HCT116 (cell line): ENCODE measurements around the gene DCP1A. TPM values are rescaled to one million over a fixed set of nuclear protein-coding genes. Genes with fewer than 3 reads are reported as not detected.

Experiments used
- ATAC-seq: fragments of 200-7000 bp; cut with Tn5 transposase; 2 replicates; pipeline ENCODE4 v1.9.1; 2020; ENCODE audit warnings: mild to moderate bottlenecking, moderate library complexity
- BruUV-seq: library from RNA; stranded (reverse); fragments of 400-500 nt; replicated peaks from 2 replicates; lab custom pipeline; 2021; lab: Mats Ljungman, UMichigan
- CTCF ChIA-PET: fragments of 300-600 bp; sonication (Branson Sonifier 250); formaldehyde crosslinking; loops from one replicate; lab custom pipeline; 2021; ENCODE audit warnings: antibody characterized with exemption; lab: Charles Lee
- POLR2A ChIA-PET: fragments of 300-600, 350-600 bp; sonication (Branson Sonifier 250); formaldehyde crosslinking; loops from one replicate; lab custom pipeline; 2021; ENCODE audit warnings: antibody characterized with exemption; lab: Charles Lee
- RAD21 ChIA-PET, 2 experiments: fragments of 300-600 bp; sonication (Branson Sonifier 250); formaldehyde crosslinking; loops; one replicate each; lab custom pipeline; 2023; ENCODE audit warnings: low total read pairs in 2 of 2; ENCODE audit not compliant: uncharacterized antibody in 2 of 2, unreplicated experiment in 2 of 2, low non-redundant PET in 1 of 2; lab: Charles Lee
- DNase-seq: peaks from one replicate; pipeline ENCODE4 v3.0.0-alpha.2; 2010; ENCODE audit warnings: low read depth, low spot score
- H2AFZ ChIP-seq: fragments of 200-600 bp; shearing (Covaris generic), sonication (generic); 2 replicates; pipeline ENCODE4 v1.6.1; 2017; ENCODE audit warnings: low read depth, mixed run types, mixed read lengths, antibody characterized with exemption, low read length; ENCODE audit not compliant: poor library complexity, severe bottlenecking
- H3K27ac ChIP-seq: 2 replicates; pipeline ENCODE4 v1.5.1; 2012; ENCODE audit warnings: low read depth, low read length
- H3K27me3 ChIP-seq: fragments of 200-600 bp; sonication (generic); 2 replicates; pipeline ENCODE4 v1.6.1; 2016; ENCODE audit warnings: mixed run types, low read length, mixed read lengths; ENCODE audit not compliant: insufficient read depth
- H3K36me3 ChIP-seq, 2 experiments: fragments of 200-500 bp in 1 of 2; fragments of 200-600 bp in 1 of 2; sonication (Bioruptor generic) in 1 of 2; sonication (generic) in 1 of 2; 2 replicates each; pipeline versions ENCODE4 v1.5.1 to v1.6.1; 2014 to 2016; ENCODE audit warnings: low read length in 2 of 2, inconsistent platforms in 1 of 2, mixed read lengths in 1 of 2, mixed run types in 1 of 2; ENCODE audit not compliant: insufficient read depth in 2 of 2, control insufficient read depth in 1 of 2
- H3K4me1 ChIP-seq, 2 experiments: fragments of 200-600 bp in 1 of 2; sonication (generic) in 1 of 2; 2 replicates each; pipeline versions ENCODE4 v1.5.1 to v1.6.1; 2012 to 2017; ENCODE audit warnings: low read length in 2 of 2, inconsistent platforms in 1 of 2, mild to moderate bottlenecking in 1 of 2, mixed read lengths in 1 of 2, mixed run types in 1 of 2, moderate library complexity in 1 of 2; ENCODE audit not compliant: insufficient read depth in 2 of 2, control insufficient read depth in 1 of 2
- H3K4me2 ChIP-seq: fragments of 200-600 bp; sonication (generic); 2 replicates; pipeline ENCODE4 v1.6.1; 2017; ENCODE audit warnings: mixed run types, low read length, mixed read lengths
- H3K4me3 ChIP-seq, 2 experiments: fragments of 200-600 bp in 1 of 2; sonication (generic) in 1 of 2; replicated peaks in 1 of 2; 2 replicates each; pipeline ENCODE4 v1.5.1; 2011 to 2016; ENCODE audit warnings: low read length in 2 of 2, control low read depth in 1 of 2, low read depth in 1 of 2, mild to moderate bottlenecking in 1 of 2, mixed read lengths in 1 of 2, mixed run types in 1 of 2
- H3K79me2 ChIP-seq: fragments of 200-600 bp; sonication (generic); 2 replicates; pipeline ENCODE4 v1.6.1; 2017; ENCODE audit warnings: mild to moderate bottlenecking, mixed run types, low read length, moderate library complexity, mixed read lengths; ENCODE audit not compliant: insufficient read depth
- H3K9ac ChIP-seq: fragments of 200-600 bp; sonication (generic); 2 replicates; pipeline ENCODE4 v1.6.1; 2016; ENCODE audit warnings: low read length, mixed read lengths
- H3K9me2 ChIP-seq: fragments of 200-600 bp; sonication (generic), shearing (Covaris generic); 2 replicates; pipeline ENCODE4 v1.6.1; 2017; ENCODE audit warnings: mixed run types, mild to moderate bottlenecking, moderate library complexity; ENCODE audit not compliant: insufficient read depth
- H3K9me3 ChIP-seq, 2 experiments: fragments of 200-500 bp in 1 of 2; fragments of 200-600 bp in 1 of 2; sonication (Bioruptor generic) in 1 of 2; sonication (generic) in 1 of 2; 2 replicates each; pipeline ENCODE4 v1.6.1; 2014 to 2017; ENCODE audit warnings: low read length in 2 of 2, mixed read lengths in 2 of 2, inconsistent platforms in 1 of 2, low read depth in 1 of 2, mild to moderate bottlenecking in 1 of 2, mixed run types in 1 of 2, moderate library complexity in 1 of 2; ENCODE audit not compliant: control insufficient read depth in 1 of 2, insufficient read depth in 1 of 2
- H4K20me1 ChIP-seq: fragments of 200-600 bp; sonication (generic), shearing (Covaris generic); 2 replicates; pipeline ENCODE4 v1.6.1; 2017; ENCODE audit warnings: mixed run types, mild to moderate bottlenecking, moderate library complexity; ENCODE audit not compliant: insufficient read depth
- CBX3 ChIP-seq: IDR thresholded peaks from 2 replicates; pipeline ENCODE4 v1.6.1; 2012; ENCODE audit warnings: low read depth
- EGR1 ChIP-seq: IDR thresholded peaks from 2 replicates; pipeline ENCODE4 v1.6.1; 2012; ENCODE audit warnings: low read depth
- ELF1 ChIP-seq: IDR thresholded peaks from 2 replicates; pipeline ENCODE4 v1.6.1; 2012; ENCODE audit warnings: low read depth, borderline replicate concordance
- FOSL1 ChIP-seq: IDR thresholded peaks from 2 replicates; pipeline ENCODE4 v1.6.1; 2012; ENCODE audit warnings: low read depth
- JUND ChIP-seq: IDR thresholded peaks from 2 replicates; pipeline ENCODE4 v1.6.1; 2012
- POLR2A ChIP-seq: IDR thresholded peaks from 2 replicates; pipeline ENCODE4 v1.7.0; 2011; ENCODE audit warnings: borderline replicate concordance; ENCODE audit not compliant: insufficient read depth, insufficient read length; ENCODE audit errors: extremely low read depth
- RAD21 ChIP-seq: IDR thresholded peaks from 2 replicates; pipeline ENCODE4 v1.6.1; 2012; ENCODE audit warnings: low read depth, mild to moderate bottlenecking
- SIN3A ChIP-seq: IDR thresholded peaks from 2 replicates; pipeline ENCODE4 v1.6.1; 2012; ENCODE audit warnings: low read depth
- SP1 ChIP-seq: IDR thresholded peaks from 2 replicates; pipeline ENCODE4 v1.6.1; 2012; ENCODE audit warnings: low read depth
- SRF ChIP-seq: IDR thresholded peaks from 2 replicates; pipeline ENCODE4 v1.6.1; 2012; ENCODE audit warnings: low read depth
- TCF7L2 ChIP-seq: IDR thresholded peaks from 2 replicates; pipeline ENCODE4 v1.7.0; 2011; ENCODE audit warnings: borderline replicate concordance, inconsistent platforms; ENCODE audit not compliant: insufficient read depth, insufficient read length; ENCODE audit errors: extremely low read depth
- YY1 ChIP-seq: IDR thresholded peaks from 2 replicates; pipeline ENCODE4 v1.6.1; 2011; ENCODE audit warnings: low read length, low read depth, moderate library complexity, mild to moderate bottlenecking; ENCODE audit not compliant: insufficient replicate concordance; ENCODE audit errors: extremely low read depth
- ZFX ChIP-seq: fragments of 450-650 bp; IDR thresholded peaks from 2 replicates; pipeline ENCODE4 v1.6.1; 2017
- ZNF274 ChIP-seq: fragments of 200-500 bp; sonication (Bioruptor generic); IDR thresholded peaks from 2 replicates; pipeline ENCODE4 v1.6.1; 2014; ENCODE audit warnings: mild to moderate bottlenecking, low read depth, low read length, inconsistent platforms
- intact Hi-C: fragments of 100-400 bp; cut with micrococcal nuclease; formaldehyde crosslinking; loops from 2 replicates; pipeline ENCODE4 v1.10.0; 2022
- total RNA-seq: library from RNA; stranded (reverse); gene quantifications from one replicate; pipeline ENCODE4 v1.2.1, GENCODE V29; 2021; ENCODE audit not compliant: unreplicated experiment
- TF ChIP-seq, protein P1 (sequence below): IDR thresholded peaks from 2 replicates; pipeline ENCODE4 v1.6.1; 2012
- TF ChIP-seq, protein P2 (sequence below), 3 experiments: fragments of 200-600 bp in 1 of 3; sonication (generic) in 1 of 3; IDR thresholded peaks in 2 of 3; conservative IDR thresholded peaks in 1 of 3; 2 replicates each; pipeline ENCODE4 v1.5.1; 2012 to 2017; ENCODE audit warnings: low read depth in 2 of 3, low read length in 2 of 3, antibody characterized with exemption in 1 of 3, borderline replicate concordance in 1 of 3, control low read depth in 1 of 3, mild to moderate bottlenecking in 1 of 3, mixed read lengths in 1 of 3, mixed run types in 1 of 3, moderate library complexity in 1 of 3; ENCODE audit not compliant: insufficient read depth in 1 of 3
- TF ChIP-seq, protein P3 (sequence below): IDR thresholded peaks from 2 replicates; pipeline ENCODE4 v1.6.1; 2012; ENCODE audit warnings: low read depth

The DCP1A gene
- total RNA-seq, 1 experiment from 2014 or later = 33.2 TPM

DNA sequence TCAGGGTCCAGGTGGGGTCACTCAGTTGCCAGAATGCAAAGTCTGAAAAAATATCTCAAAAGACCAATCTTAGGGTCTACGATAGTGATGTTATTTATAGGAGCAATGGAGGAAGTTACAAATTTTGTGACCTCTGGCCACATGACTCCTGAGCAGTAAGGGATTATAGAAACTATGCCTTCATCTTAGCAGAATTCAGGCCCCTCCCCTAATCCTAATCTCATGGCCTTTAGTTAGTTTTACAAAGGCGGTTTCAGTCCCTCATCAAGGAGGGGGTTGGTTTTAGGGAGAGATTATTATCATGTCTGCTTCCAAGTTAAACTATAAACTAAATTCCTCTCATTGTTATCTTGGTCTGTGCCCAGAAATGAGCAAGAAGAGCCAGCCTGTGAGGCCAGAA lies 5.9 kb upstream of the DCP1A start:
- no peak for TF ChIP-seq JUND
- TF ChIP-seq, protein P1, sequence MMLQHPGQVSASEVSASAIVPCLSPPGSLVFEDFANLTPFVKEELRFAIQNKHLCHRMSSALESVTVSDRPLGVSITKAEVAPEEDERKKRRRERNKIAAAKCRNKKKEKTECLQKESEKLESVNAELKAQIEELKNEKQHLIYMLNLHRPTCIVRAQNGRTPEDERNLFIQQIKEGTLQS = no peak
- no peak for TF ChIP-seq YY1
- TF ChIP-seq TCF7L2 = no peak
- no peak for TF ChIP-seq SIN3A
- TF ChIP-seq ZFX = no peak
- TF ChIP-seq SRF = no peak
- TF ChIP-seq CBX3 = no peak
- TF ChIP-seq EGR1 = no peak
- no peak for TF ChIP-seq ZNF274
- no peak for TF ChIP-seq POLR2A
- no peak for TF ChIP-seq FOSL1
- TF ChIP-seq RAD21 = no peak
- TF ChIP-seq, protein P2, sequence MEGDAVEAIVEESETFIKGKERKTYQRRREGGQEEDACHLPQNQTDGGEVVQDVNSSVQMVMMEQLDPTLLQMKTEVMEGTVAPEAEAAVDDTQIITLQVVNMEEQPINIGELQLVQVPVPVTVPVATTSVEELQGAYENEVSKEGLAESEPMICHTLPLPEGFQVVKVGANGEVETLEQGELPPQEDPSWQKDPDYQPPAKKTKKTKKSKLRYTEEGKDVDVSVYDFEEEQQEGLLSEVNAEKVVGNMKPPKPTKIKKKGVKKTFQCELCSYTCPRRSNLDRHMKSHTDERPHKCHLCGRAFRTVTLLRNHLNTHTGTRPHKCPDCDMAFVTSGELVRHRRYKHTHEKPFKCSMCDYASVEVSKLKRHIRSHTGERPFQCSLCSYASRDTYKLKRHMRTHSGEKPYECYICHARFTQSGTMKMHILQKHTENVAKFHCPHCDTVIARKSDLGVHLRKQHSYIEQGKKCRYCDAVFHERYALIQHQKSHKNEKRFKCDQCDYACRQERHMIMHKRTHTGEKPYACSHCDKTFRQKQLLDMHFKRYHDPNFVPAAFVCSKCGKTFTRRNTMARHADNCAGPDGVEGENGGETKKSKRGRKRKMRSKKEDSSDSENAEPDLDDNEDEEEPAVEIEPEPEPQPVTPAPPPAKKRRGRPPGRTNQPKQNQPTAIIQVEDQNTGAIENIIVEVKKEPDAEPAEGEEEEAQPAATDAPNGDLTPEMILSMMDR (IDR thresholded peaks at IDR 0.05 in 2 of 3, conservative IDR thresholded peaks at IDR 0.05 in 1 of 3; ENCODE audit: borderline replicate concordance in 1 of 3, insufficient read depth in 1 of 3, low read depth in 2 of 3, low read length in 2 of 3) = no peak
- TF ChIP-seq SP1 = no peak
- TF ChIP-seq, protein P3, sequence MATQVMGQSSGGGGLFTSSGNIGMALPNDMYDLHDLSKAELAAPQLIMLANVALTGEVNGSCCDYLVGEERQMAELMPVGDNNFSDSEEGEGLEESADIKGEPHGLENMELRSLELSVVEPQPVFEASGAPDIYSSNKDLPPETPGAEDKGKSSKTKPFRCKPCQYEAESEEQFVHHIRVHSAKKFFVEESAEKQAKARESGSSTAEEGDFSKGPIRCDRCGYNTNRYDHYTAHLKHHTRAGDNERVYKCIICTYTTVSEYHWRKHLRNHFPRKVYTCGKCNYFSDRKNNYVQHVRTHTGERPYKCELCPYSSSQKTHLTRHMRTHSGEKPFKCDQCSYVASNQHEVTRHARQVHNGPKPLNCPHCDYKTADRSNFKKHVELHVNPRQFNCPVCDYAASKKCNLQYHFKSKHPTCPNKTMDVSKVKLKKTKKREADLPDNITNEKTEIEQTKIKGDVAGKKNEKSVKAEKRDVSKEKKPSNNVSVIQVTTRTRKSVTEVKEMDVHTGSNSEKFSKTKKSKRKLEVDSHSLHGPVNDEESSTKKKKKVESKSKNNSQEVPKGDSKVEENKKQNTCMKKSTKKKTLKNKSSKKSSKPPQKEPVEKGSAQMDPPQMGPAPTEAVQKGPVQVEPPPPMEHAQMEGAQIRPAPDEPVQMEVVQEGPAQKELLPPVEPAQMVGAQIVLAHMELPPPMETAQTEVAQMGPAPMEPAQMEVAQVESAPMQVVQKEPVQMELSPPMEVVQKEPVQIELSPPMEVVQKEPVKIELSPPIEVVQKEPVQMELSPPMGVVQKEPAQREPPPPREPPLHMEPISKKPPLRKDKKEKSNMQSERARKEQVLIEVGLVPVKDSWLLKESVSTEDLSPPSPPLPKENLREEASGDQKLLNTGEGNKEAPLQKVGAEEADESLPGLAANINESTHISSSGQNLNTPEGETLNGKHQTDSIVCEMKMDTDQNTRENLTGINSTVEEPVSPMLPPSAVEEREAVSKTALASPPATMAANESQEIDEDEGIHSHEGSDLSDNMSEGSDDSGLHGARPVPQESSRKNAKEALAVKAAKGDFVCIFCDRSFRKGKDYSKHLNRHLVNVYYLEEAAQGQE = no peak
- no peak for TF ChIP-seq ELF1

More for the DNA sequence above, 5.9 kb upstream of the DCP1A start:
- CTCF ChIA-PET = no interaction called here
- H3K4me2 ChIP-seq = no peak overlapping the region
- no peak overlapping the region for H3K4me3 ChIP-seq
- DNase-seq = no peak
- H3K79me2 ChIP-seq = no peaks in the 10 kb centered on the region
- intact Hi-C loops = loop anchor here (10.0 kb wide), 1 partner anchor 542 kb away; the partner anchor contains the start of gene SELENOK
- no peaks in the 10 kb centered on the region for H4K20me1 ChIP-seq
- no peak overlapping the region for H3K27ac ChIP-seq
- ATAC-seq = no peak
- BruUV-seq = no TSS peak
- H3K9ac ChIP-seq = no peak overlapping the region
- POLR2A ChIA-PET = no interaction called here
- H3K4me1 ChIP-seq = peaks cover 6 to 18% of the 10 kb centered on the region in 2 experiments
- no peaks in the 10 kb centered on the region for H3K9me3 ChIP-seq
- no peaks in the 10 kb centered on the region for H3K9me2 ChIP-seq
- no peaks in the 10 kb centered on the region for H3K36me3 ChIP-seq
- RAD21 ChIA-PET = no interaction called here
- H3K27me3 ChIP-seq = no peaks in the 10 kb centered on the region
- H2AFZ ChIP-seq = no peak overlapping the region
